ENCODE data around the gene SAMD5. TPM values are rescaled to one million over a fixed set of nuclear protein-coding genes. Genes with fewer than 3 reads are reported as not detected.

Gene SAMD5
- total RNA-seq, 4 donors from 2014 or later, result 1.0 to 7.8 (median 3.7) TPM

DNA sequence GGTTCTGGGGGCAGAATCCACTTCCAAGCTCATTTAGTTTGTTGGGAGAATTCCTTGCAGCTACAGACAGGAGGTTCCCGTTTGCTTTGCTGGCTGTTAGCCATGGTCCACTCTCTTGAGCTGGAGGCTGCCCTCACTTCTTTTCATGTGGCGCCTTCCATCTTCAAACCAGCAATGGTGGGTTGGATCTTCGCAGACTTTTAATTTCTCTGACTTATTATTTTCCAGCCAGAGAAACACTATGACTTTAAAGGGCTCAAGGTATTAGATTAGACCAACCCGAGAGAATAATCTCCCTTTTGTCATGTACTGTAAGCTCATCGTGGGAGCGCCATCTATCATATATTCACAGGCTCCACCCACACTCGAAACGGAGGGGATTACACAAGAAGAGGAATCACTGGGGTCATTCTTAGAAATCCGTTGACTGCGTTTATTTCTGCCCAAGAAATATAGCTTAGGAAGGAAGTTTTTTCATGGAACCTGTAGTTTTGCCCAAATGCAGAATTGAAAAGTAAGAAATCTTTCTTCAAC, 38.9 kb downstream of the SAMD5 start:
- no peak overlapping the region for H3K27ac ChIP-seq
- no peaks in the 10 kb centered on the region for H3K9me3 ChIP-seq
- 72% methylated on average over 10 of the region's 10 CpGs for WGBS
- H3K4me3 ChIP-seq, result no peak overlapping the region
- H3K36me3 ChIP-seq, result no peaks in the 10 kb centered on the region
- no peaks in the 10 kb centered on the region for H3K4me1 ChIP-seq
- TF ChIP-seq, protein P1, sequence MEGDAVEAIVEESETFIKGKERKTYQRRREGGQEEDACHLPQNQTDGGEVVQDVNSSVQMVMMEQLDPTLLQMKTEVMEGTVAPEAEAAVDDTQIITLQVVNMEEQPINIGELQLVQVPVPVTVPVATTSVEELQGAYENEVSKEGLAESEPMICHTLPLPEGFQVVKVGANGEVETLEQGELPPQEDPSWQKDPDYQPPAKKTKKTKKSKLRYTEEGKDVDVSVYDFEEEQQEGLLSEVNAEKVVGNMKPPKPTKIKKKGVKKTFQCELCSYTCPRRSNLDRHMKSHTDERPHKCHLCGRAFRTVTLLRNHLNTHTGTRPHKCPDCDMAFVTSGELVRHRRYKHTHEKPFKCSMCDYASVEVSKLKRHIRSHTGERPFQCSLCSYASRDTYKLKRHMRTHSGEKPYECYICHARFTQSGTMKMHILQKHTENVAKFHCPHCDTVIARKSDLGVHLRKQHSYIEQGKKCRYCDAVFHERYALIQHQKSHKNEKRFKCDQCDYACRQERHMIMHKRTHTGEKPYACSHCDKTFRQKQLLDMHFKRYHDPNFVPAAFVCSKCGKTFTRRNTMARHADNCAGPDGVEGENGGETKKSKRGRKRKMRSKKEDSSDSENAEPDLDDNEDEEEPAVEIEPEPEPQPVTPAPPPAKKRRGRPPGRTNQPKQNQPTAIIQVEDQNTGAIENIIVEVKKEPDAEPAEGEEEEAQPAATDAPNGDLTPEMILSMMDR (IDR thresholded peaks at IDR 0.05), result no peak
- TF ChIP-seq POLR2AphosphoS5 (IDR thresholded peaks at IDR 0.05), result no peak
- TF ChIP-seq POLR2A (IDR thresholded peaks at IDR 0.05), result no peak
- no peak for TF ChIP-seq EP300 (IDR thresholded peaks at IDR 0.05)
- no peaks in the 10 kb centered on the region for H3K27me3 ChIP-seq
- no peak for DNase-seq (ENCODE audit: low spot score in 2 of 2)

DNA sequence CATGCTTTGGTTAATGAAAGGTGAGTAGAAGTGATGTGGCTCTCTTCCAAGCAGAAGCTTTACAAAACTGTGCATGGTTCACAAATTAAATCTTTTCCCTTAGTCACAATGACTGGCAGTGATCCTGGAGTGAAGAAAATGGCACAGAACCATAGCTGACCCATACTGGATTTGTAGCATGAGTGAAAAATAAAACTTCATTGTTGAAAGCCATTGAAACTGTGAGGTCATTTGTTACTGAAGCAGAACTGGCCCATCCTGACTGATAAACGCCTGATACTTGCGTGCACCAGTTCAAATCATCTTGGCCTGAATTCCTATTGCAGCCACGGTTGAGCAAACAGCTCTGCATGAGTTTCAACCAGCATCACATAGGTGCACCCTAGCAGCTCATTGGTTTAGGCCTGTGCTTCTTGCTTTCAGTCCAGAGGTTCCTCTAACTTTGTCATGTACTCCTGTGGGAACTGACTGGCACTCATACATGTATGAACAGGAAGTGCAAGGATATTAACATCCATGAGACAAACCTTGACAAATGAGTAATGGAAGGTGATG, 40.5 kb downstream of the SAMD5 start:
- Histone ChIP-seq H3K4me1 (no peaks in the 10 kb centered on the region), H3K27ac (no peak overlapping the region), H3K27me3 (no peaks in the 10 kb centered on the region), H3K9me3 (no peaks in the 10 kb centered on the region), H3K4me3 (no peak overlapping the region), H3K36me3 (no peaks in the 10 kb centered on the region)
- no peak for DNase-seq (ENCODE audit: low spot score in 2 of 2)
- TF ChIP-seq, protein P1 (IDR thresholded peaks at IDR 0.05), result no peak
- TF ChIP-seq EP300 (IDR thresholded peaks at IDR 0.05), result no peak
- no peak for TF ChIP-seq POLR2AphosphoS5 (IDR thresholded peaks at IDR 0.05)
- no peak for TF ChIP-seq POLR2A (IDR thresholded peaks at IDR 0.05)
- 93% methylated on average over 3 of the region's 3 CpGs for WGBS

DNA sequence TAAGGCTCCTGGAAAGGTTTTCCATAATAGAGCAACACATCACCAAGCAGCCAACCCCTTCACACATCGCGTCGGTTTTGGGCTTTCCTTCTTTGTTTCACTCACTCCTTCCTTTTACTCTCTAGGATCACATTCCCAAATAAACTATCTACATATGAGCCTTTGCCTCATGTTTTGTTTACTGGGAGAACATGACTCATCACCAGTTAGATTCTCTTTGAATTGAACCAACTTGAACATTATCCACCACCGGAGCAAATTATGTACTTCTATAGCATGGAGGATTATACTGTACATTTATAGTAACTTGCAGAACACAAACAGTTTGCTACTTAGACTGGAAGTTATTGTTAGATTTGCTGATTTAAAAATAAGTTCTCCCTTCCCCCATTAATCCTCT, 41.0 kb downstream of the SAMD5 start:
- DNase-seq (ENCODE audit: low spot score in 2 of 2), result no peak
- H3K4me1 ChIP-seq, result no peaks in the 10 kb centered on the region
- H3K9me3 ChIP-seq, result no peaks in the 10 kb centered on the region
- 94% methylated on average over 4 of the region's 4 CpGs for WGBS
- no peak overlapping the region for H3K4me3 ChIP-seq
- no peak overlapping the region for H3K27ac ChIP-seq
- H3K27me3 ChIP-seq, result no peaks in the 10 kb centered on the region
- H3K36me3 ChIP-seq, result no peaks in the 10 kb centered on the region
- TF ChIP-seq POLR2AphosphoS5 (IDR thresholded peaks at IDR 0.05) (no peak), EP300 (IDR thresholded peaks at IDR 0.05) (no peak), POLR2A (IDR thresholded peaks at IDR 0.05) (no peak)
- TF ChIP-seq, protein P1 (IDR thresholded peaks at IDR 0.05), result no peak

DNA sequence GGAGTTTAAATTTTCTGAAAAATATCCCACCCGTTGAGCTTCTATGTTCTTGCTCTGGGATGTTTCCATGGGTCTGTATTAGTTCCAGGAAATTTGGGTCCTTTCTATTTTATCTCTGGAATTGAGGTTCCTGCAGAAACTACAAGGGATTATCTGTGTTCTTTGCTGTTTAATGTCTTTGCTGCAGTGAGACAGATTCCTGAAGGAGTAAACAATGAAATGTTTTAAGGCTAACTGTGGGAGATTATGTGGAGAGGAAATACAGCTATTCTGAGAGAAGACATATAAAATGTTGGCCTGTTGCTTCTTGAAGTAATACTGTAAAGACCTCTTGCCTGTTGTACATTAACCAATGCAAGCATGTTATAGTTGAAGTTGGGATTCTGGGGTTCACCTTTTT, 43.5 kb downstream of the SAMD5 start:
- Histone ChIP-seq H3K4me3 (no peak overlapping the region), H3K27me3 (no peaks in the 10 kb centered on the region), H3K4me1 (no peaks in the 10 kb centered on the region), H3K36me3 (no peaks in the 10 kb centered on the region), H3K27ac (no peak overlapping the region), H3K9me3 (no peaks in the 10 kb centered on the region)
- no peak for DNase-seq (ENCODE audit: low spot score in 2 of 2)
- no peak for TF ChIP-seq POLR2A (IDR thresholded peaks at IDR 0.05)
- no peak for TF ChIP-seq POLR2AphosphoS5 (IDR thresholded peaks at IDR 0.05)
- no peak for TF ChIP-seq EP300 (IDR thresholded peaks at IDR 0.05)
- TF ChIP-seq, protein P1 (IDR thresholded peaks at IDR 0.05), result no peak
- WGBS, result 76% methylated on average over 1 of the region's 1 CpG

DNA sequence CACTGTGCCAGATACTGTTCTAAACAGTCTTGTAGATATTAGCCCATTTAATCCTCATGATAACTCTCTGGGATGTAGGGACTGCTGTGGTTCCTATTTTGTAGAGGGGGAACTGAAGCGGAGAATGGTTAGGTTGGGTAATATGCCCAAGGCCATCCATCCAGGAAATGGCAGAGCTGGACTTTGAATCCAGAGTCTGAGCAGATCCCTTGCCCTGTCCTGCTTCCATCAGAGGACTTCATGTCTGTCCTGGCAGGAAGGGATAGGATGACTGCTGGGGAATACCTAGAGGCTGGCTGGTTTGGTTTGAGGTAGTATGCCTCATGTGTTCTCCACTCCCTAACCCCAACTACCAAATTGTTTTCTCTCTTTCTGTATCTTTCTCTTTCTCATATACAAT, 44.6 kb downstream of the SAMD5 start:
- Histone ChIP-seq H3K4me1 (no peaks in the 10 kb centered on the region), H3K9me3 (no peaks in the 10 kb centered on the region), H3K4me3 (no peak overlapping the region), H3K36me3 (no peaks in the 10 kb centered on the region), H3K27me3 (no peaks in the 10 kb centered on the region), H3K27ac (no peak overlapping the region)
- WGBS, result 100% methylated on average over 1 of the region's 1 CpG
- TF ChIP-seq, protein P1 (IDR thresholded peaks at IDR 0.05), result no peak
- TF ChIP-seq POLR2A (IDR thresholded peaks at IDR 0.05) (no peak), EP300 (IDR thresholded peaks at IDR 0.05) (no peak), POLR2AphosphoS5 (IDR thresholded peaks at IDR 0.05) (no peak)
- no peak for DNase-seq (ENCODE audit: low spot score in 2 of 2)

Measured in suprapubic skin (tissue), 4 donors.